Activated CD4-positive, CD25-positive, alpha-beta regulatory T cell treated with anti-CD3 and anti-CD28 coated beads, Interleukin-2, amount 50 U/mL, for 72 hours (primary cell): ENCODE results near the gene ODAD2.
"Not testable (repeated sequence)": the region's sequence is repeated elsewhere in the genome, so short reads cannot be mapped to it uniquely, and the experiment has no call there.

Experiments used
- DNase-seq: peaks from one replicate; pipeline ENCODE4 v3.0.0; 2021

ODAD2 gene, protein sequence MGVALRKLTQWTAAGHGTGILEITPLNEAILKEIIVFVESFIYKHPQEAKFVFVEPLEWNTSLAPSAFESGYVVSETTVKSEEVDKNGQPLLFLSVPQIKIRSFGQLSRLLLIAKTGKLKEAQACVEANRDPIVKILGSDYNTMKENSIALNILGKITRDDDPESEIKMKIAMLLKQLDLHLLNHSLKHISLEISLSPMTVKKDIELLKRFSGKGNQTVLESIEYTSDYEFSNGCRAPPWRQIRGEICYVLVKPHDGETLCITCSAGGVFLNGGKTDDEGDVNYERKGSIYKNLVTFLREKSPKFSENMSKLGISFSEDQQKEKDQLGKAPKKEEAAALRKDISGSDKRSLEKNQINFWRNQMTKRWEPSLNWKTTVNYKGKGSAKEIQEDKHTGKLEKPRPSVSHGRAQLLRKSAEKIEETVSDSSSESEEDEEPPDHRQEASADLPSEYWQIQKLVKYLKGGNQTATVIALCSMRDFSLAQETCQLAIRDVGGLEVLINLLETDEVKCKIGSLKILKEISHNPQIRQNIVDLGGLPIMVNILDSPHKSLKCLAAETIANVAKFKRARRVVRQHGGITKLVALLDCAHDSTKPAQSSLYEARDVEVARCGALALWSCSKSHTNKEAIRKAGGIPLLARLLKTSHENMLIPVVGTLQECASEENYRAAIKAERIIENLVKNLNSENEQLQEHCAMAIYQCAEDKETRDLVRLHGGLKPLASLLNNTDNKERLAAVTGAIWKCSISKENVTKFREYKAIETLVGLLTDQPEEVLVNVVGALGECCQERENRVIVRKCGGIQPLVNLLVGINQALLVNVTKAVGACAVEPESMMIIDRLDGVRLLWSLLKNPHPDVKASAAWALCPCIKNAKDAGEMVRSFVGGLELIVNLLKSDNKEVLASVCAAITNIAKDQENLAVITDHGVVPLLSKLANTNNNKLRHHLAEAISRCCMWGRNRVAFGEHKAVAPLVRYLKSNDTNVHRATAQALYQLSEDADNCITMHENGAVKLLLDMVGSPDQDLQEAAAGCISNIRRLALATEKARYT

GRCh38 chr10:27998954-27999275 lies at the start of gene ODAD2:
TSS of gene ODAD2 (minus strand) at chr10:27999079. CDS start at chr10:27995142, 3,937 bp downstream.
- DNase-seq = no peak

DNA sequence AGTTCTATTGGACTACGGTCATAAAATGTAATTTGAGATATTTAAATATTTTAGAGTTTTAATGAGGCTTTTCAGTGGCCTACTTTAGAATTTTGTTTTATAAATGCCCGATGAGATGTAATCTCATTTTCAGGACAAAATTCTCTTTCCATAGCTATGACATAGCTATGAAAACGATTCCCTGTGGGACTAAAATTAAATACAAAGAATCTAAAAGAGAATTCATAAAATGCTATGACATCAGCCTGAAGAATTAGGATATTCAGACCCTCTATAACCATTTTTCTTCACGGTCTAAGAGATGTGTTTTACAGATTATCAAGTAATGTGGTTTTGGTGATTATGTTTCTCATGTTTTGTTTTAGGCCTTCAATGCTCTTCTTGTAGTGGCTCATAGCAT lies 48.2 kb upstream of the ODAD2 start:
- DNase-seq = no peak

DNA sequence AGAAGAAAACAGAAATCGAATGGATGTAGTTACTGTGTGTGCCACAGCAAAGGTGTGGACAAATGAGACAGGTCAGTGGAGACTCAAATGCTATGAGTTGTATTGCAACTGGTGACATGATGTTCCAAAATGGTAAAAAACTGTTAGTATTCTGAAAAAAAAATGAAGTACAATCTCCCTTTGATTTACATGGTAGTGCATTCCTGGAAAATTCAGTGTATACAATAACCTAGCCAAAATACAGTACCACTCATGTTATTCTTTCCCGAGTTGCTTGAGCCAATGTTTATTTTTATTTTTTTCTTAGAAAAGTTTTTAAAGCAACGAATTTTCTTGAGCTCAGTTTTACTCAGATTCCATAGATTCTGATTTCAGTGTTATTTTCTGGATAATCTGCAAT lies 47.7 kb upstream of the ODAD2 start:
- no peak for DNase-seq

- no peak for DNase-seq
These were observed 45.1 kb upstream of the ODAD2 start for GRCh38 chr10:28043941-28044340.

DNA sequence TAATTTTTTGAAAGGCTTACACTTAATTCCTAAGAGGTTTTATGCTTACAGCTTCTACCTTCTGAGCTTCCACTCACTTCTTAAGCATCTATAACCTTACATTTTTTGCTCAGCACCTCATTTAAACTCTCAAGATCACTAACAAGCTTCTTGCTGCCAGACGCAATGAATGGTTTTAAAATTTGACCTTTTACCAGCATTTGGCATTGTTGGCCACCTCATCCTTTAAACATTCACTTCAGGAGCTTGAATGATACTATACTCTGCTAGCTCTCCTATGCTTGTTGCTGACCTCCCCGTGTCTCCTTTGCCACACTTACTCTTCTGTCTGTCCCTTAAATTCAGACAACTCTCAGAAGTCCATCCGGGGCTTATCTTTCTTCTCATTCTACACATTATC lies 37.7 kb upstream of the ODAD2 start:
- no peak for DNase-seq

DNA sequence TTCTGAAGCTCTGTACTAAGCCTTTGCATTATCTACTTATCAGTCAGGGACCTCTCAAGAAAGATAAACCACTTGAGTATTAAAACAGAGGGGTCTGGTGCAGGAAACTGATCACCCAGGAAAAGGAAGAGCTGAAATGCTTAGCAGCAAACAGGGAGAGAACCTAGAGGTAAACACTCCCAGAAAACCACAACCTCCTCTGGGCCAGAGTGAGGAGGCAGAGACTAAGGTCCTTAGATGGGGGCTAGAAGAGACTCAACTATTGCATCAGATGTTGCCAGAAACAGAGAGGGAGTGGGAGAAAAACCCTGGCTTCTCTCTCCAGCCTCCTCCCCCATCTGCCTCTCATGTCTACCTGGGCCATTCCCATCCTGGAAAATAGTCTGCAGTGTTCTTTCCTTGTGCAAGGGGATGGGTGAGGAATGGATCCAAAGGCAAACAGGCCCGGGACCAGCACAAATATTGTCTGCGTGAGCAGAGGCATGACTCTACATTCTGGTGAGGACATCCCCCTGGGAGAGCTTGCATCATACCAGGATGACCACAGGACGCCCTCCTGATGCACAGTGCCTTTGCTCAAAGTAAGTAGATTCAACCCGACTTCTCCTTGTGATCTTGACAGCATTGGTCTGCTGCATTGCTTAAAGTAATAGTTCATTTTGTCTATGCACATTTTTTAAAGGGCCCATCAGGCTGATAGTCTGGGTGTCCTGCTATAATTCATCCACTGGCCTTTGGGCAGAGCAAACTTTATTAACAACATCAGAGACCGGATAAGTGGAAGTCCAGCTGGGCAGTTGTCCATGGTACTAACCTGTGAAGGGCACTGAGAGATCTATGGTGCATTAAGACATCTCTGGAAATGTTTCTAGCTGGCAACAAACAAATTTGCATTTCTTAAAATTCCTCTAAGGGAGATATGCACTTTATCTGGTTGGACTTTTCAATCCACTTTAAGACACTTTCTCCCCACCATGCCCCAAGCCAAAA lies 22.4 kb upstream of the ODAD2 start:
- no peak for DNase-seq

- no peak for DNase-seq
These were observed 21.4 kb upstream of the ODAD2 start for GRCh38 chr10:28020080-28020860.

DNA sequence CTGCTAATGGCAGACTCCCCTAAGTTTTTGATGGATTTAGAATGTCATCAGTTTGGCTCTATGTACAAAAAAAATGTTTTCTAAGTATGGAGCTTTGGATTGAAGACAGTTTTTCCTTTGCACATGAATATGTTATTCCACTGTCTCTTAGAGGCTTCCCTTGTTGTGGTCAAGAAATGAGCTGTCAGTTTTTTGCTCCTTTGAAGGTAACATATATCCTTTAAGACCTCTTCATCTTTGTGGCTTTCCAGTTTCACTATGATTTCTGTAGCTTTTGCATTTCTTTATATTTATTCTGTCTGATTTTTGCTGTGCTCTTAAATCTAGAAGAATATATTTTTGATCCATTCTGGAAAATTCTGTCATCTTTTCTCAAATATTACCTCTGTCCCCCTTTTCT lies 15.8 kb upstream of the ODAD2 start:
- no peak for DNase-seq

DNA sequence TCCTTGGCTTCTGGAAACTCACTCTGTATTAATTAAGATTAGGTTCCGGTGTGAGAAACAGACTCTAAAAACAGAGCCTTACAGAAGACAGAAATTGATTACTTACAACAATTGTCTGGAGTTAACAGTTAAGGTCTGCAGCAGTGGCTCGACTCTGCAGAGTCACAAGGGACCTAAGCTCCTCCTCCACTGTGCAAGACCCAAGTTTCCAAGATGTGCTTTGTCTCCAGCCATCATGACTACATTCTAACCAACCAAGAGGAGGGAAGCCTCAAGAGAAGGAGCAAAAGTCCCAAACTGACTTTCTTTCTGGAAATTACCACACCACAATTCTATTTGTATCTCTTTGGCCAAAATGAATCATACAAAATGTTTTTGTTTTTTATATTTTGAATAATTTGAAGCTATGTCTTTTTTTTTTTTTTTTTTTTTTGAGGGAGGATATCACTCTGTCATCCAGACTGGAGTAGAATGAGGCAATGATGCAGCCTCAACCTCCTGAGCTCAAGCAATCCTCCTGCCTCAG lies 14.2 kb upstream of the ODAD2 start:
- DNase-seq = no peak

DNA sequence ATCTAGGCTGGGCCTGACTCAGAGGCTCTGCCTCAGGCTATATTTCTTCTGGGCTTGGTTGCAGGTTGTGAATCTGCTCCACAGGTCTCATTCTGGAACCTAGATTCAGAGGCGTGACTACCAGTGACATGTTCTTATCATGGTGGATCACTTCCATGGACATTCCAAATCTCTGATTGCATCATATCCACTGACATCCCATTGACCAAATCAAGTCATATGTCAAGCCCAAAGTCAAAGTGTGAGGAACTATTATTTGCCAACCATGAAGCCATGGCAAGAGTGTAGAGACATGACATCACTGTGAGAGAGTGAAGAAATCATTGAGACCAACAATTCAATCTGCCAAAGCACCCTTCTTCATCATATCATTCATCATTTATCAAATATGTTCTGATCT lies 11.9 kb upstream of the ODAD2 start:
- DNase-seq = no peak

GRCh38 chr10:28008054-28008453 lies 9.2 kb upstream of the ODAD2 start:
- no peak for DNase-seq

DNA sequence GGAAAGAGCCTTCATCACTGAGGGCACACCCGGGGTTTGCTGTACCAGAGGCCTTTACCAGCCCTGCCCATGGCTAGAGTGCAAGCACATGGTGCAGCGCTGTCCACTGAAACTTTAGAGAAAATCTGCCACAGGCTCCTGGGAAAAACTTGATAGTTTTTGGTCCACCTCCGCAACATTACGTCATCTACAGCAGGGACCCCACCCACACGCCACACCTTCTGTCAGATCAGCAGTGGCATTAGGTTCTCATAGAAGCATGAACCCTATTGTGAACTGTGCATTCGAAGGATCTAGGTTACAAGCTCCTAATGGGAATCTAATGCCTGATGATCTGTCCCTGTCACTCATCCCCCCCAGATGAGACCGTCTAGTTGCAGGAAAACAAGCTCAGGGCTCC lies 2.5 kb upstream of the ODAD2 start:
- DNase-seq = no peak

- DNase-seq = no peak
These were observed 513 bp downstream of the ODAD2 start for GRCh38 chr10:27998178-27998953.

GRCh38 chr10:27997865-27998177 lies 1.1 kb downstream of the ODAD2 start:
- DNase-seq = no peak

- DNase-seq = no peak
These were observed 3.6 kb downstream of the ODAD2 start for GRCh38 chr10:27995311-27995710.

- DNase-seq = not testable (repeated sequence)
These were observed 9.5 kb downstream of the ODAD2 start for GRCh38 chr10:27989357-27989756.

- DNase-seq = no peak
These were observed 12.1 kb downstream of the ODAD2 start for GRCh38 chr10:27986821-27987220.

DNA sequence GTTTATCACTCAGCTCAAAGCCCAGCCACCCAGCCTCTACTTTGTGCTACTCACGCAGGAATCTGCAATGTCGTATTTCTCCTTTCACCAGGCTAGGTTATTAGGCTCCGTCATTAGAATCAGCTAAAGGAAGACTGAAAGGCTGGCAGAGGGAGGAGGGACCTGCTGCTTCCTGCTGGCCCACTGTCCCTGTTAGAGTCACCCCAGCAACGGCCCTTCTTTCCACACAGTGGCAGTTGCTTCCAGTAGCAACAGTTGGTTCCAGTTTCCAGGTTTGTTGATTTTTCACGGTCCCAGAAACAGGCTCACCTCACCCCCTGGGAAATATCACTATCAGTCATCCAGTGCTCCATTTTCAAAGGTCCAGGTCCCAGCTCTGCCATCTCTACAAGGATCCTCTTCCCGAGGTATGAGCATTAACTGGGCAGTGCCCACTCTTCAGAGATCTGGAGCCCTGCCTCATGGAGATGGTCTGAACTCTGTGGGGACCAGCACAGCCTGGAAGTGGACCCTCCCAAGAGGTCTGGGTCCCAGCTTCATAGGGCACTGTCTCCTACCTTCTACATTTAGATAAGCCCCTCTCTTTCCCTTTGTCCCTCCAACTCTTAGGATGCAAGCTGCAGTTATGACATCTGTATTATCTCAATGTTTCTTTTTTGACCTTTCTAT lies 15.9 kb downstream of the ODAD2 start:
- DNase-seq = no peak

GRCh38 chr10:27981744-27982143 lies 17.1 kb downstream of the ODAD2 start:
- no peak for DNase-seq

DNA sequence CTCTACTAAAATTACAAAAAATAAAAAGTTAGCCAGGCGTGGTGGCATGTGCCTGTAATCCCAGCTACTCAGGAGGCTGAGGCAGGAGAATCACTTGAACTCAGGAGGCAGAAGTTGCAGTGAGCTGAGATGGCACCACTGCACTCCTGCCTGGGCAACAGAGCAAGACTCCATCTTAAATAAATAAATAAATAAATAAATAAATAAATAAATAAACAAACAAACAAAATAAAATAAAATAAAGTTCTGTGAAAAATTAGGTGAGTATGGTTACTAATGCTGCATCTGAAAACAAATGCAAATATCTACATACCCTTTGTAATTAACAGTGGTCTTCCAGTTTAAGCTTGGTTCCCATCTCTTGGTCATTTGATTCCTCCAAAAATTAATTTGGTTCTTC lies 28.1 kb downstream of the ODAD2 start:
- not testable (repeated sequence) for DNase-seq
